Measurements from ENCODE around the gene PNPT1.

DNA sequence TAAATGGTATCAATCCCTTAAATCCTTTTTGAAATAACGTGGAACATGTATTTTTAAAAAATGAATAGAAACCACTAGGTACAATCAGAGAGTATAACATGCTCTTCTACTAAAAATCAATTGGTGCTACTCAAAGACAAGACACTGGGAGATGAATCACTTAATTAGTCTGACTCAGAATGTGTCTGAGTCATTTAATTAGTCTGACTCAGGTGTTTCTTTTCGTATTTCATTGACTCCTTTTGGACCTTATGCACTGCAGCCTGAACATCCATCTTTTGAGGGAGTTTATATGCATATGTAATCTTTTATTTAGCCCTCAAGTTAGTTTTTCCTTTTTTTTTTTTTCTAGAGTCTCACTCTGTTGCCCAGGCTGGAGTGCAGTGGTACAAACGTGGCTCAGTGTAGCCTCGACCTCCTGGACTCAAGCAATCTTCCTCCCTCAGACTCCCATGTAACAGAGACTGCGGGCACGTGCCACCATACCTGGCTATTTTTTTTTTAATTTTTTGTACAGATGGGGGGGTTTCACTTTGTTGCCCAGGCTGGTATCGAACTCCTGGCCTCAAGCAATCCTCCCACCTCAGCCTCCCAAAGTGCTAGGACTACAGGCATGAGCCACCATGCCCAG is 102.7 kb downstream of the PNPT1 start:
- TF ChIP-seq POLR2A (IDR thresholded peaks at IDR 0.05; ENCODE audit: insufficient read depth in 1 of 2, low read depth in 2 of 2, low read length in 2 of 2) (no peak), STAG1 (CRISPR knock-in tag; IDR thresholded peaks at IDR 0.05) (no peak), CREB3 (CRISPR knock-in tag; IDR thresholded peaks at IDR 0.05) (no peak), EP300 (IDR thresholded peaks at IDR 0.05; ENCODE audit: low read depth in 2 of 2, low read length in 2 of 2) (no peak), EP300 (CRISPR knock-in tag; IDR thresholded peaks at IDR 0.05; ENCODE audit: borderline replicate concordance) (no peak), NPAS2 (CRISPR knock-in tag; IDR thresholded peaks at IDR 0.05; ENCODE audit: borderline replicate concordance) (no peak), MAX (IDR thresholded peaks at IDR 0.05) (no peak), ZBTB33 (CRISPR knock-in tag; IDR thresholded peaks at IDR 0.05) (no peak), GPN1 (CRISPR knock-in tag; IDR thresholded peaks at IDR 0.05; ENCODE audit: borderline replicate concordance) (no peak), TRIM24 (CRISPR knock-in tag; IDR thresholded peaks at IDR 0.05) (no peak), REST (IDR thresholded peaks at IDR 0.05; ENCODE audit: borderline replicate concordance in 1 of 2, low read depth in 1 of 2, low read length in 2 of 2) (no peak), ZZZ3 (CRISPR knock-in tag; IDR thresholded peaks at IDR 0.05; ENCODE audit: borderline replicate concordance) (no peak), ZSCAN22 (CRISPR knock-in tag; IDR thresholded peaks at IDR 0.05) (no peak)
- TF ChIP-seq, protein P1, sequence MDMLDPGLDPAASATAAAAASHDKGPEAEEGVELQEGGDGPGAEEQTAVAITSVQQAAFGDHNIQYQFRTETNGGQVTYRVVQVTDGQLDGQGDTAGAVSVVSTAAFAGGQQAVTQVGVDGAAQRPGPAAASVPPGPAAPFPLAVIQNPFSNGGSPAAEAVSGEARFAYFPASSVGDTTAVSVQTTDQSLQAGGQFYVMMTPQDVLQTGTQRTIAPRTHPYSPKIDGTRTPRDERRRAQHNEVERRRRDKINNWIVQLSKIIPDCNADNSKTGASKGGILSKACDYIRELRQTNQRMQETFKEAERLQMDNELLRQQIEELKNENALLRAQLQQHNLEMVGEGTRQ (IDR thresholded peaks at IDR 0.05; ENCODE audit: low read depth, low read length) = no peak
- TF ChIP-seq, protein P1 (CRISPR knock-in tag; IDR thresholded peaks at IDR 0.05; ENCODE audit: borderline replicate concordance) = no peak
- TF ChIP-seq, protein P2, sequence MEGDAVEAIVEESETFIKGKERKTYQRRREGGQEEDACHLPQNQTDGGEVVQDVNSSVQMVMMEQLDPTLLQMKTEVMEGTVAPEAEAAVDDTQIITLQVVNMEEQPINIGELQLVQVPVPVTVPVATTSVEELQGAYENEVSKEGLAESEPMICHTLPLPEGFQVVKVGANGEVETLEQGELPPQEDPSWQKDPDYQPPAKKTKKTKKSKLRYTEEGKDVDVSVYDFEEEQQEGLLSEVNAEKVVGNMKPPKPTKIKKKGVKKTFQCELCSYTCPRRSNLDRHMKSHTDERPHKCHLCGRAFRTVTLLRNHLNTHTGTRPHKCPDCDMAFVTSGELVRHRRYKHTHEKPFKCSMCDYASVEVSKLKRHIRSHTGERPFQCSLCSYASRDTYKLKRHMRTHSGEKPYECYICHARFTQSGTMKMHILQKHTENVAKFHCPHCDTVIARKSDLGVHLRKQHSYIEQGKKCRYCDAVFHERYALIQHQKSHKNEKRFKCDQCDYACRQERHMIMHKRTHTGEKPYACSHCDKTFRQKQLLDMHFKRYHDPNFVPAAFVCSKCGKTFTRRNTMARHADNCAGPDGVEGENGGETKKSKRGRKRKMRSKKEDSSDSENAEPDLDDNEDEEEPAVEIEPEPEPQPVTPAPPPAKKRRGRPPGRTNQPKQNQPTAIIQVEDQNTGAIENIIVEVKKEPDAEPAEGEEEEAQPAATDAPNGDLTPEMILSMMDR (CRISPR knock-in tag; IDR thresholded peaks at IDR 0.05) = no peak
